ENCODE results near the gene LAG3.

Gene LAG3

DNA sequence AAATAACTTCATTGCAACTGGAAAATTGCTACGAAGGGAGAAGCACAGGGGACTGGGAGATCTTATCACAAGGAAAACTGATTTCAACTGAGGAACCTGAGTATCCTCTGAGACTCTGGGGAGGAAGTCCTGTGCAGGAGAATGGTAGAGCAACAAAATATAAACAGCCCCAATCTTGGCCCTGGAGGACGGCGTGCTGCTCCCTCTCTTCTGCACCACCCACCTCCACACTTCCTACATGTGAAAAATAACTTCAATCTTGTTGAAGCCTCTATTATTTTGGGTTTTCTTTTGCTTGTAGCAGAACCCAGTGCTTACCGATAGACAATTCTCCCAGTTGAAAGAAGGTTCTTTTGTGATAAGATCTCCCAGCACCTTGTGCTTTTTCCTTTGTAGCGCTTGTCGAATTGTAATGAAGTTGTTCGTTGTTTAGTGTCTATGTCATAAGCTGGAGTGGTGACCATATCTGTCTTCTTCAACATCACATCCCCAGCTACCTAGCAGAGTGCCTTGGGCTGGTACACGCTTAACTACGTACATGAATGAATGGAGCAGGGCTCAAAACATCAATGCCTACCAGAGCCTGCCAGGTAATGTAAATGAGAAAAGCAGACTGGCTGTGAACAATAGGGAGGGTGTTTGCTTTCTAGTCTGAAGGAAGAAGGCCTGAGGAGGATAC is 14.2 kb downstream of the LAG3 start:
- Histone ChIP-seq H3K4me2 (no peak overlapping the region), H3K4me3 (no peak overlapping the region), H3K36me3 (no peaks in the 10 kb centered on the region), H4K20me1 (peaks cover 35% of the 10 kb centered on the region), H3K9me3 (no peaks in the 10 kb centered on the region), H3K9ac (no peak overlapping the region), H3K27ac (no peak overlapping the region), H3K27me3 (peaks cover 96% of the 10 kb centered on the region), H3K4me1 (peaks cover 51% of the 10 kb centered on the region)
- no peak for TF ChIP-seq Cebpa-rat (IDR thresholded peaks at IDR 0.05)

DNA sequence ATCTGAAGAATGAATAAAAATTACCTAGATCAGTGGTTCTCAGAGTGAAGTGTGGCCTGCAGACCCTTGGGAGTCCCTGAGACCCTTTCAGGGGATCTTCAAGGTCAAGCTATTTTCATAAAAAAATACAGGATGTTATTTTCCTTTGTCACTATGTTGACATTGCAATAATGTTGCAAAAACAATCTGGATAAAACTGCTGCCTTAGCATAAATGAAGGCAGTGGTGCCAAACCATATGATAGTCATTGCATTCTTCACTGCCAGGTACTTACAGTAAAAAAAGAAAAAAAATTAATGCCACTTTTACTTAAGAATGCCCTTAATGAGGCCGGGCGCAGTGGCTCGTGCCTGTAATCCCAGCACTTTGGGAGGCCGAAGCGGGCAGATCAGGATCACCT is 15.0 kb downstream of the LAG3 start:
- no peak for TF ChIP-seq Cebpa-rat (IDR thresholded peaks at IDR 0.05)
- Histone ChIP-seq H3K4me2 (no peak overlapping the region), H3K36me3 (no peaks in the 10 kb centered on the region), H3K27me3 (peaks cover 90% of the 10 kb centered on the region), H3K4me1 (peaks cover 51% of the 10 kb centered on the region), H3K9ac (no peak overlapping the region), H3K4me3 (no peak overlapping the region), H4K20me1 (peaks cover 39% of the 10 kb centered on the region), H3K9me3 (no peaks in the 10 kb centered on the region), H3K27ac (no peak overlapping the region)

DNA sequence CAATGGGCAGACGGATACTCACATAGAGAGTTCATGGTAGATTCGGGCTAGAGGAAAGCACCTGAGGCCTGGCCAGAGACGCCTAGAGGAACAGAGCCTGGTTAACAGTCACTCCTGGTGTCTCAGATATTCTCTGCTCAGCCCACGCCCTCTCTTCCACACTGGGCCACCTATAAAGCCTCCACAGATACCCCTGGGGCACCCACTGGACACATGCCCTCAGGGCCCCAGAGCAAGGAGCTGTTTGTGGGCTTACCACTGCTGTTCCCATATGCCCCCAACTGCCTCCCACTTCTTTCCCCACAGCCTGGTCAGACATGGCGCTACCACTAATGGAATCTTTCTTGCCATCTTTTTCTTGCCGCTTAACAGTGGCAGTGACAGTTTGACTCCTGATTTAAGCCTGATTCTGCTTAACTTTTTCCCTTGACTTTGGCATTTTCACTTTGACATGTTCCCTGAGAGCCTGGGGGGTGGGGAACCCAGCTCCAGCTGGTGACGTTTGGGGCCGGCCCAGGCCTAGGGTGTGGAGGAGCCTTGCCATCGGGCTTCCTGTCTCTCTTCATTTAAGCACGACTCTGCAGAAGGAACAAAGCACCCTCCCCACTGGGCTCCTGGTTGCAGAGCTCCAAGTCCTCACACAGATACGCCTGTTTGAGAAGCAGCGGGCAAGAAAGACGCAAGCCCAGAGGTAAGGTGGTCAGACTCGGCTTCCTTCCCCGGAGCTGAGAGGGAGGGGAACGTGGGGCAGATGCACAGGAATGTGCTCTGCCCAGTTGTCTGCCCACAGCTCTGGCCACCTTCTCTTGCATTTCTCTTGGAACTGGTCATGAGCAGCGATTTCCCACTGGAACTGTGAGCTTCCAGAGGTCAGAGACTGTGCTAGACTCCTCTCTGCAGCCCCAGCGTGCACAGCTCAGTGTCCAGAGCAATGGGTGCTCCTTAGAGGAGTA is 16.9 kb downstream of the LAG3 start, which contains the start of gene CD4:
CD4 (plus strand) TSS at position 557 of the 953 bp plus-strand sequence. CDS start 10,611 bp downstream, outside the sequence.
- Histone ChIP-seq H4K20me1 (peaks cover 40% of the 10 kb centered on the region), H3K4me3 (no peak within 1 kb of the TSS), H3K4me2 (peak within 1 kb of the TSS; percentile 28), H3K9me3 (no peaks in the 10 kb centered on the region), H3K4me1 (peaks cover 48% of the 10 kb centered on the region), H3K27me3 (peaks cover 88% of the 10 kb centered on the region), H3K36me3 (no peaks in the 10 kb centered on the region), H3K9ac (no peak within 1 kb of the TSS), H3K27ac (no peak within 1 kb of the TSS)
- no peak for TF ChIP-seq Cebpa-rat (IDR thresholded peaks at IDR 0.05)

DNA sequence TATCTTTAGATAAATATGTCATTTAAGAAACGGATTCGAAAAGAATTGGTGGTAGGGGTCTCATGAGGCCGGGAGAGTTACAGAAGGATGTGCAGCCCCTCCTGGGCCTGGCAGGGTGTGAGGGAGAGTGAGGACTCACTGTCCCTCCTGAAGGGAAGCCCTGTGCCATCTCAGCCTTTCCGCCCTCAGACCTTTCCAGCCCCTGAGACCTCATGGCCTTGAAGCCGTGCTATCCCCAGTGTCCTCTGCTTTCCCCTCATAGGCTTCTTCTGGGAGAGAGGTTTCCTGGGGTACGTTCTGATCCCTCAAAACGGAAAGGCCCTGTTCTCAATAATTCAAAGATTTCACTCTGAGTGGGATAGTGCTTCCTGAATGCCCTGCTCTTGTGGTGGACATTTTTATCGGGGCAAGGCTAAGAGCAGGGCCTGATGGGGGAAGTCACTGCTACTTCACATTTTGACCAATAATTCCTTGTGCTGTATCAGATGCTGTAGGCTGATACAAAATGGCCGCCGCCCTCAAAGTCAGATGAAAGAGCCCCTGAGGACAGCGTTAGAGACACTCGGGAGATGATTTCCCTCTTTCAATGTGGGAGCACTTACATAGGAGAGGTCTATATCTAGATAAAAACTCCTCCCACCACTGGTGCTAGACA is 18.3 kb downstream of the LAG3 start:
- no peak for TF ChIP-seq Cebpa-rat (IDR thresholded peaks at IDR 0.05)
- H3K9me3 ChIP-seq: no peaks in the 10 kb centered on the region
- peaks cover 88% of the 10 kb centered on the region for H3K27me3 ChIP-seq
- peaks cover 40% of the 10 kb centered on the region for H3K4me1 ChIP-seq
- no peak overlapping the region for H3K4me3 ChIP-seq
- H3K27ac ChIP-seq: no peak overlapping the region
- H4K20me1 ChIP-seq: peaks cover 42% of the 10 kb centered on the region
- H3K36me3 ChIP-seq: no peaks in the 10 kb centered on the region
- no peak overlapping the region for H3K9ac ChIP-seq
- peak overlapping the region; percentile 79; the same call in 1 of the 2 replicates for H3K4me2 ChIP-seq

DNA sequence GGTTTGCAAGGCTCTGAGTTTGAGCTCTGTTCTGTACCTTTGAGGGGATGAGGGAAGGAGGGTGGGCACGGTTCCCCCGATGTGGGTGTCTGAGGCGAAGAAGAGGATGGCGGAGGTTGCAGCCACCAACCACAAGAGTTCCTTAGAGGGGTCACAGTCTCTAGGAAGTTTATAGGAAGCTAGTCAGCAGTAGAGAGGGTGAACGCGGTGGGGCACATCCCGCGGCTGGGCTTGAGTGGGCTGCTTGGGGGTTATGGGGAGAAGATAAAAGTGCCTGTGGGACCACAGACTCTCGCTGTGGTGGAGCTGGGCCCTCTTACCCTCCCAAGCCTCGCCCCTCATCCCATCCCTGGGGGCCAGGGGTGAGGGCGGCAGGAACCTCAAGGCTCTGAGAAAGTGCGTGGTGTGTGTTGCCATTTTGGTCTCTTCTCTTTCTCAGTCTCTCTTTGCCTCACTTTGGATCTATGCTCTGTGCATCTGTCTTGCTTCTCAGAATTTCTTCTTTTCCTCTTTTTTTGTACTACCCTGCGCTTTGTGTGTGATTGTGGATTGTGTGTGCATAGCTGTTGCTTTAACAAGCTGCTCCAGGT is 19.7 kb downstream of the LAG3 start:
- Histone ChIP-seq H3K9ac (no peak overlapping the region), H3K4me3 (peak overlapping the region; percentile 40), H3K4me1 (peaks cover 36% of the 10 kb centered on the region), H4K20me1 (peaks cover 49% of the 10 kb centered on the region), H3K9me3 (no peaks in the 10 kb centered on the region), H3K27me3 (peaks cover 91% of the 10 kb centered on the region), H3K36me3 (no peaks in the 10 kb centered on the region), H3K27ac (no peak overlapping the region), H3K4me2 (peak overlapping the region; percentile 79)
- no peak for TF ChIP-seq Cebpa-rat (IDR thresholded peaks at IDR 0.05)

DNA sequence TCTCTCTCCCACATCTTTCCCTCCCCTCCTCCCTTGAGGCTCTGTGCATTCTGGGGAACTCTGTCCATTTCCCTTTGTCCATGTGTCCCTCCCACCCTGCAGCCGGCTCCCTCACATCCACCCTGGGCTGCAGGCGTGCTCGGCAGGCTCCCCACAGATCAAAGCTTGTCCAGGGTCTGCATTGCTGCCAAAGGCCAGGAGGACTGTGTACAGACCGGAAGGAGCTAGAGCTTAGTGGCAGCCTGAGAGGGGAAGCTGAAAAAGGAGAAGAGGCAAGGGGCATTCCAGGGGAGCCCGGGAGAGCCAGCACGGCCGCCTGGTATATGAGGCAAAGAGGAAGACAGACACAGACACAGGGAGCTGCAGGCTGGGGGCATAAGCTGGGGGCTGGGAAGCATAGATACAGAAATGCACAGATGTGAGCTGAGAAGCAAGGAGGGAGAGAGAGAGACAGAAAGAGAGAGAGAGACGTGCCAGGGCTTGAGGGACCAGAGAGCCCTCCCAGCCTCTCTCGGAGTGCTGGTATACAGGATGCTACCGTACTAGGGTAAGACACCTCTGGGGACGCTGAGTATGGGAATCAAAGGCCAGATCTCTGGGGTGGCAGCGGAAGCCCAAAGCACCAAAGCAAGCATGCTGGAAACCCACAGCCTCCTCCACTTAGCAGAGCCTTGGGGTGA is 20.3 kb downstream of the LAG3 start:
- peaks cover 36% of the 10 kb centered on the region for H3K4me1 ChIP-seq
- peaks cover 49% of the 10 kb centered on the region for H4K20me1 ChIP-seq
- no peaks in the 10 kb centered on the region for H3K9me3 ChIP-seq
- peak overlapping the region; percentile 40 for H3K4me3 ChIP-seq
- peak overlapping the region; percentile 79 for H3K4me2 ChIP-seq
- no peak for TF ChIP-seq Cebpa-rat (IDR thresholded peaks at IDR 0.05)
- H3K36me3 ChIP-seq: no peaks in the 10 kb centered on the region
- no peak overlapping the region for H3K9ac ChIP-seq
- H3K27me3 ChIP-seq: peaks cover 91% of the 10 kb centered on the region
- H3K27ac ChIP-seq: no peak overlapping the region

DNA sequence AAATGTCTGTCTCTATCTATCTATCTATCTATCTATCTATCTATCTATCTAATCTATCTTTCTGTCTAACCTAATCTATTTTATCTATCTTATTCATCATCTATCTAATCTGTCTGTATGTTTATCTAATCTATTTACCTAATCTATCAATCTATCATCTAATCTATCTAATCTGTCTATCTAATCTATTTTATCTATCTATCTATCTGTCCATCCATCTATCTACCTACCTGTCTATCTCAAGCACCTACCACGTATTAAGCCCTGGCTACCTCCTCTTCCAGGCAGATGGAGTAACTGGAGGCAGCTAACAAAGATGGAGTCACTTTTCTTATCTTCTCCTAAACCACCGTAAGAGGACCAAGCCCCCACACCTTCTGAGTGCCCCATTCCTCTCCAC is 22.8 kb downstream of the LAG3 start:
- no peaks in the 10 kb centered on the region for H3K9me3 ChIP-seq
- TF ChIP-seq Cebpa-rat (IDR thresholded peaks at IDR 0.05): no peak
- no peaks in the 10 kb centered on the region for H3K36me3 ChIP-seq
- no peak overlapping the region for H3K4me2 ChIP-seq
- peaks cover 92% of the 10 kb centered on the region for H3K27me3 ChIP-seq
- no peak overlapping the region for H3K27ac ChIP-seq
- H3K4me1 ChIP-seq: peaks cover 28% of the 10 kb centered on the region
- no peak overlapping the region for H3K9ac ChIP-seq
- peaks cover 39% of the 10 kb centered on the region for H4K20me1 ChIP-seq
- no peak overlapping the region for H3K4me3 ChIP-seq

DNA sequence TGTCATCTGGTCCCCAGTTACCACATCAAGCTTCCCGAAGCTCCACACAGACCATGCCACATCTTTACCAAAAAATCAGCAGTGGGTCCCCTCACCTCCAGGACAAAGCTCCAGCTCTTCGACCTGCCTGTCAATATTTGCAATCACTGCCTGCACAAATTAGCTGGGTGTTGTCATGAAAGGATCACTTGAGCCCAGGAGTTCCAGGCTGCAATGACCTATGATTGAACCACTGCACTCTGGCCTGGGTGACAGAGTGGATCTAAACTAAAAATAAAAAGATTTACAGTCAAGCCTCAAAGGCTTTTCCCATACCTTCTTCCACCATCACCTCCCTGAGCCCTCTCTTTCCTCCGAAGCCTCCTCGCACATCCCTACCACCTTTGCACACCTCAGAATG is 24.3 kb downstream of the LAG3 start:
- no peak overlapping the region for H3K4me3 ChIP-seq
- no peak overlapping the region for H3K9ac ChIP-seq
- peaks cover 26% of the 10 kb centered on the region for H4K20me1 ChIP-seq
- TF ChIP-seq Cebpa-rat (IDR thresholded peaks at IDR 0.05): no peak
- H3K4me1 ChIP-seq: peaks cover 25% of the 10 kb centered on the region
- H3K27ac ChIP-seq: no peak overlapping the region
- no peak overlapping the region for H3K4me2 ChIP-seq
- H3K27me3 ChIP-seq: peaks cover 81% of the 10 kb centered on the region
- H3K36me3 ChIP-seq: no peaks in the 10 kb centered on the region
- H3K9me3 ChIP-seq: no peaks in the 10 kb centered on the region

DNA sequence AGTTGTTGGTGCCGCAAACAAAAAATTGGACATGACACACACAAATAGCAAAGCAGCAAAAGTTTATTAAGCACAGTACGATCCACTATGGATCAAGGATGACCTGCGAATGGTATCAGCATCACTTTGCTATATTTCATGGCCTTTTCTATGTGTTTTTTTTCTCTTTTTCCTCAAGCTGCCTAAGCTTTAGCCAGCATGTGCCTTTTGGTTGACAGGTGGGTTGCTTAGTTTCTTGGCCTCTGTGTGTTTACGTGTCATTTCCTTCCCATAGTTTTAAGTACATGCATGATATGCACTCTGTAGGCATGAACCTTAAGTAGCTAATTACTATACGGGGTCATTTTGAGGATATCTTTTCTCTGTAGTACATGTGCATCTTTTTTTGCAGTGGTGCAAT is 26.8 kb downstream of the LAG3 start:
- Histone ChIP-seq H3K9me3 (no peaks in the 10 kb centered on the region; the same call in 1 of the 2 replicates), H3K4me2 (no peak overlapping the region), H3K27ac (no peak overlapping the region), H3K36me3 (no peaks in the 10 kb centered on the region), H4K20me1 (peaks cover 9% of the 10 kb centered on the region; the same call in 1 of the 2 replicates), H3K9ac (no peak overlapping the region), H3K4me3 (no peak overlapping the region), H3K4me1 (no peaks in the 10 kb centered on the region), H3K27me3 (peaks cover 63% of the 10 kb centered on the region)
- no peak for TF ChIP-seq Cebpa-rat (IDR thresholded peaks at IDR 0.05)

Measured in BLaER1 (cell line).